OCI-LY7 (cell line): ENCODE data around the gene NAGS. TPM values are rescaled to one million over a fixed set of nuclear protein-coding genes. Genes with fewer than 3 reads are reported as not detected.

Experiments
- BruUV-seq: library from RNA; stranded (reverse); fragments of 400-500 nt; replicated peaks from 2 replicates; lab custom pipeline; 2021; lab: Mats Ljungman, UMichigan
- CTCF ChIA-PET: fragments of 300-600 bp; sonication (Branson Sonifier 250); formaldehyde crosslinking; loops from one replicate; lab custom pipeline; 2022; ENCODE audit warnings: antibody characterized with exemption; ENCODE audit not compliant: unreplicated experiment; lab: Charles Lee
- POLR2A ChIA-PET: fragments of 300-600 bp; sonication (Branson Sonifier 250); formaldehyde crosslinking; loops from one replicate; lab custom pipeline; 2022; ENCODE audit warnings: antibody characterized with exemption; lab: Charles Lee
- DNase-seq: peaks from one replicate; pipeline ENCODE4 v3.0.0-alpha.2; 2015; ENCODE audit warnings: low spot score
- H2AFZ ChIP-seq: fragments of 200-600 bp; sonication (generic), shearing (Covaris generic); 2 replicates; pipeline ENCODE4 v1.6.1; 2014; ENCODE audit warnings: mild to moderate bottlenecking, antibody characterized with exemption, low read length, moderate library complexity
- H3K27ac ChIP-seq: fragments of 200-600 bp; sonication (generic); 2 replicates; pipeline ENCODE4 v1.5.1; 2014; ENCODE audit warnings: mixed run types, low read depth, mild to moderate bottlenecking, moderate library complexity, low read length, inconsistent platforms; ENCODE audit not compliant: poor library complexity, severe bottlenecking
- H3K36me3 ChIP-seq: fragments of 200-600 bp; sonication (generic); 2 replicates; pipeline ENCODE4 v1.6.1; 2014; ENCODE audit warnings: mild to moderate bottlenecking, antibody characterized with exemption, low read length, moderate library complexity, mixed read lengths; ENCODE audit not compliant: insufficient read depth
- H3K4me1 ChIP-seq: fragments of 200-600 bp; sonication (generic); 2 replicates; pipeline ENCODE4 v1.5.1; 2014; ENCODE audit warnings: mild to moderate bottlenecking, low read length; ENCODE audit not compliant: insufficient read depth, poor library complexity, severe bottlenecking
- H3K4me2 ChIP-seq: fragments of 200-600 bp; sonication (generic); 2 replicates; pipeline ENCODE4 v1.6.1; 2014; ENCODE audit warnings: mild to moderate bottlenecking, low read length
- H3K4me3 ChIP-seq: fragments of 200-600 bp; sonication (generic); 2 replicates; pipeline ENCODE4 v1.5.1; 2014; ENCODE audit warnings: mild to moderate bottlenecking, low read depth, low read length; ENCODE audit not compliant: poor library complexity, severe bottlenecking
- H3K79me2 ChIP-seq: fragments of 200-600 bp; sonication (generic); 2 replicates; pipeline ENCODE4 v1.6.1; 2016; ENCODE audit warnings: low read depth, mild to moderate bottlenecking, low read length, moderate library complexity, mixed read lengths; ENCODE audit not compliant: insufficient read depth
- H3K9me2 ChIP-seq: fragments of 200-600 bp; sonication (generic); 2 replicates; pipeline ENCODE4 v1.6.1; 2016; ENCODE audit warnings: mild to moderate bottlenecking, low read length, mixed read lengths; ENCODE audit not compliant: insufficient read depth
- H3K9me3 ChIP-seq: fragments of 200-600 bp; sonication (generic); 2 replicates; pipeline ENCODE4 v1.6.1; 2014; ENCODE audit warnings: mild to moderate bottlenecking, mixed run types, low read length, mixed read lengths
- H4K20me1 ChIP-seq: fragments of 200-600 bp; sonication (generic); 2 replicates; pipeline ENCODE4 v1.6.1; 2014; ENCODE audit warnings: mild to moderate bottlenecking, antibody characterized with exemption, low read length, moderate library complexity, mixed read lengths; ENCODE audit not compliant: insufficient read depth
- EZH2phosphoT487 ChIP-seq: fragments of 200-600 bp; sonication (generic); IDR thresholded peaks from 2 replicates; pipeline ENCODE4 v1.6.1; 2018; ENCODE audit warnings: low read depth, borderline replicate concordance, mild to moderate bottlenecking, mixed run types, antibody characterized with exemption, low read length, moderate library complexity, mixed read lengths
- intact Hi-C: fragments of 100-400 bp; cut with micrococcal nuclease; formaldehyde crosslinking; loops from one replicate; pipeline ENCODE4 v1.10.0; 2022; ENCODE audit not compliant: unreplicated experiment
- total RNA-seq, 2 experiments: library from RNA; depleted of rRNA in 1 of 2; stranded (reverse); fragments of >200 nt in 1 of 2; shearing (Covaris generic) in 1 of 2; gene quantifications; 2 replicates each; pipeline ENCODE4 v1.2.3, GENCODE V29; 2014 to 2022
- TF ChIP-seq, protein P1 (sequence below): fragments of 200-600 bp; sonication (generic); conservative IDR thresholded peaks from 2 replicates; pipeline ENCODE4 v1.5.1; 2014; ENCODE audit warnings: mild to moderate bottlenecking, antibody characterized with exemption, low read length, moderate library complexity, mixed read lengths

The NAGS gene
- total RNA-seq, 2 experiments from 2014 or later: 0.32 to 1.5 TPM

DNA sequence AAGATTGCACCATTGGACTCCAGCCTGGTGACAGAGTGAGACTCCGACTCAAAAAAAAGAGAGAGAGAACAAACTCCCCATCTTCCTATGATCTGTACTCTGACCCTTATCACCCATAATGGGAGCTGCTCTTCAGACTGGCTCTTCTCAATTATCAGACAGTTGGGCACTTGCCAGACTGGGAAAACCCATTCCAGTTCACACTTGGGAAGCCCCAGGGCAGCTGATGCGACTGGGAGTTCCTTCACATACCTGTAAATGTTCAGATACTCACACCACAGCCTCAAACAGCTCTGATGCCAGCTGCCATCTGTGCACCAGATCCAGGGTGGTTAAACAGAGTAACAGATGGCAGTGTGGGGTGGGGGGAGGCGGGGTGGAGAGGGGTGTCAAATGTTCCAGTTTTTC, 34.2 kb downstream of the NAGS start:
- ChIA-PET CTCF (no interaction called here), POLR2A (no interaction called here)
- Histone ChIP-seq H3K4me1 (peaks cover 5% of the 10 kb centered on the region), H3K4me2 (no peak overlapping the region), H3K9me2 (no peaks in the 10 kb centered on the region), H3K4me3 (no peak overlapping the region), H3K27ac (no peak overlapping the region), H3K9me3 (no peaks in the 10 kb centered on the region), H2AFZ (no peak overlapping the region), H4K20me1 (0 out of 2 replicates have a peak, but pooled peaks cover 5% of the 10 kb centered on the region), H3K79me2 (peaks cover 23% of the 10 kb centered on the region), H3K36me3 (peaks cover 70% of the 10 kb centered on the region)
- no TSS peak for BruUV-seq
- TF ChIP-seq, protein P1, sequence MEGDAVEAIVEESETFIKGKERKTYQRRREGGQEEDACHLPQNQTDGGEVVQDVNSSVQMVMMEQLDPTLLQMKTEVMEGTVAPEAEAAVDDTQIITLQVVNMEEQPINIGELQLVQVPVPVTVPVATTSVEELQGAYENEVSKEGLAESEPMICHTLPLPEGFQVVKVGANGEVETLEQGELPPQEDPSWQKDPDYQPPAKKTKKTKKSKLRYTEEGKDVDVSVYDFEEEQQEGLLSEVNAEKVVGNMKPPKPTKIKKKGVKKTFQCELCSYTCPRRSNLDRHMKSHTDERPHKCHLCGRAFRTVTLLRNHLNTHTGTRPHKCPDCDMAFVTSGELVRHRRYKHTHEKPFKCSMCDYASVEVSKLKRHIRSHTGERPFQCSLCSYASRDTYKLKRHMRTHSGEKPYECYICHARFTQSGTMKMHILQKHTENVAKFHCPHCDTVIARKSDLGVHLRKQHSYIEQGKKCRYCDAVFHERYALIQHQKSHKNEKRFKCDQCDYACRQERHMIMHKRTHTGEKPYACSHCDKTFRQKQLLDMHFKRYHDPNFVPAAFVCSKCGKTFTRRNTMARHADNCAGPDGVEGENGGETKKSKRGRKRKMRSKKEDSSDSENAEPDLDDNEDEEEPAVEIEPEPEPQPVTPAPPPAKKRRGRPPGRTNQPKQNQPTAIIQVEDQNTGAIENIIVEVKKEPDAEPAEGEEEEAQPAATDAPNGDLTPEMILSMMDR: no peak
- TF ChIP-seq EZH2phosphoT487: no peak
- intact Hi-C loops: no loop called here
- DNase-seq: no peak

DNA sequence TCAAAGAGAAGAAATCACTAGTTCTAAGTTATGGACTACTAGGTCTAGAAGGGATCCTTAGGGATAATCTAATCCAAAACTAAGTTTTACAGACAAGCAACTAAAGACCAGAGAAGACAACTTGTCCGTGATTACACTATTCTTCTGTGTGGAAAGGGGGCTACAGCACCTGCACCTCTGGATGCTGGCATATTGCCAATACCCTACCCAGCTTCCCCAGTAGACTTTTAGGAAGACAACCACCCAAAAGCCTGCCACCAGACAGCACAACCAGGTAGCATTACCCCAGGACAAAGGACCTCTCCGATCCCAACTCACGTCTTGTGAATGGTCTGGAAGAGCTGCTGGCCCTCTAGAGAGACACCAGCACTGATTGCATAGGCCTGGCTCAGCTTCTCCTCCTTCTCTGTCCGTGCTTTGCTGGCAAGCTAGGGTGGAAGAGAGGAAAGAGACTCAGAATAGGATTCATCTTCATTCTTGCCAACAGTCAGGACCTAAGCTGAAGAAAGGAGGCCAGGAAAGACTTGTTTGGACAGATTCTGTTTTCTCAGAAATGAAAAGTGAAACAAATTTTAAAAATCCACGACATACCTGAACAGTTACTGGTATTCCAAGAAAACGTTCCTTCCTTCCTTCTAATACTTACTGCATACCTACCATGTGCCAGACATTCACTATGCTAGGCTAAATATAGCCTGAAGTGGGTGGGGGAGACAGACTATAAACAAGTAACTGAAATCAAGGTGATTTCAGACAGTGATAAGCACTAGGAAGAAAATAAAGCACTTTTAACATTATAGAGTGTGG, 35.6 kb downstream of the NAGS start:
- TF ChIP-seq, protein P1: no peak
- TF ChIP-seq EZH2phosphoT487: no peak
- Histone ChIP-seq H3K4me3 (no peak overlapping the region), H3K9me2 (no peaks in the 10 kb centered on the region), H3K4me2 (no peak overlapping the region), H2AFZ (no peak overlapping the region), H4K20me1 (0 out of 2 replicates have a peak, but pooled peaks cover 11% of the 10 kb centered on the region), H3K27ac (no peak overlapping the region), H3K4me1 (no peaks in the 10 kb centered on the region), H3K79me2 (peaks cover 35% of the 10 kb centered on the region), H3K36me3 (peaks cover 73% of the 10 kb centered on the region), H3K9me3 (no peaks in the 10 kb centered on the region)
- intact Hi-C loops: no loop called here
- DNase-seq: no peak
- ChIA-PET POLR2A (no interaction called here), CTCF (no interaction called here)
- no TSS peak for BruUV-seq

DNA sequence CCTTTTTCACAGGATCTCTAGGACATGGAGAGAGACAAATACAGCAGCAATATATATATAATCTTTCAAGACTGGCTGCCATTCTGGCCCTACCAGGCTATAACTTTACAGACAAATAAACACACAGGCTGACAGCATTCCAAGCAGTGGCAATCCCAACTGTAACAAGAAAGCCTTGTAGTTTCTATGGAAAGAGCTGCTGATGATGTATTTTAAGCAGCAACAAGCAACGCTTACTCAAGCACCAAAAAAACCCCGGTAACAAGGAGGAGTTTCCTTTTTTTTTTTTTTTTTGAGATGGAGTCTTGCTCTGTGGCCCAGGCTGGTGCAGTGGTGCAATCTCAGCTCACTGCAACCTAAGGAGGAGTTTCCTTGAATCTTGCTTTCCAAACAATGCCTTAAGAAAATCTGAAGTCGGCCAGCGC, 38.9 kb downstream of the NAGS start:
- POLR2A ChIA-PET: interaction anchor here (0.7 kb wide), 1 partner anchor 1146 kb away, joined by 4 read pairs; no protein-coding TSS in a partner anchor
- intact Hi-C loops: no loop called here
- no peak overlapping the region for H2AFZ ChIP-seq
- 0 out of 2 replicates have a peak, but pooled peaks cover 11% of the 10 kb centered on the region for H4K20me1 ChIP-seq
- H3K79me2 ChIP-seq: peaks cover 44% of the 10 kb centered on the region
- H3K36me3 ChIP-seq: peaks cover 79% of the 10 kb centered on the region
- H3K4me3 ChIP-seq: no peak overlapping the region
- no peaks in the 10 kb centered on the region for H3K9me2 ChIP-seq
- no peak overlapping the region for H3K4me2 ChIP-seq
- no peaks in the 10 kb centered on the region for H3K4me1 ChIP-seq
- no peaks in the 10 kb centered on the region for H3K9me3 ChIP-seq
- no TSS peak for BruUV-seq
- no peak for DNase-seq
- TF ChIP-seq, protein P1: no peak
- no peak for TF ChIP-seq EZH2phosphoT487
- no peak overlapping the region for H3K27ac ChIP-seq
- CTCF ChIA-PET: interaction anchor here (0.5 kb wide), 1 partner anchor 577 kb away, joined by 4 read pairs; no protein-coding TSS in a partner anchor
